GM12875 (cell line): ENCODE data around the gene MNT.

ENCODE experiments used
- H3K4me3 ChIP-seq: one replicate; pipeline ENCODE4 v1.5.1; 2011; ENCODE audit warnings: low read depth, low read length, control low read depth
- CTCF ChIP-seq: IDR thresholded peaks from 2 replicates; pipeline ENCODE4 v1.5.1; 2011; ENCODE audit warnings: low read depth, mild to moderate bottlenecking, control low read depth, inconsistent platforms, low read length, moderate library complexity, borderline replicate concordance; ENCODE audit not compliant: insufficient read depth

Gene MNT

DNA sequence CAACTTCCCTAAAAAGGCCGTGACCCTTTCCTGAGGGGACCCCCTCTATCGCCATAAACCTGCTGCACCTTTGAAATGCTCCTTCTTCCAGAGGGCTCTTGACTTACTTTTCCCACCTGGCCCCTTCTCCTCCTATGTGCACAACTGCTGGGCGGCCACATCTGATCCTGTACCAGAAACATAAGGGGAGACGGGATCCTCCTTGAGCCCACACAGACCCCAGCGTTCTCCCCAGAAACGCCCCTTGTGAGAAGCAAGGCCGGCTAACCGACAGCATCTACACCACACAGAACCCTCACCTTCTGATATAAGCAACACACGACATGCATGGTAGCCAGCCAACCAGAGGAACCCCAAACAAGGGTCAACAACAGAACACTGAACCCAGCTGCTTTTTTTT lies 14.2 kb upstream of the MNT start:
- no peak overlapping the region for H3K4me3 ChIP-seq
- TF ChIP-seq CTCF, result no peak

DNA sequence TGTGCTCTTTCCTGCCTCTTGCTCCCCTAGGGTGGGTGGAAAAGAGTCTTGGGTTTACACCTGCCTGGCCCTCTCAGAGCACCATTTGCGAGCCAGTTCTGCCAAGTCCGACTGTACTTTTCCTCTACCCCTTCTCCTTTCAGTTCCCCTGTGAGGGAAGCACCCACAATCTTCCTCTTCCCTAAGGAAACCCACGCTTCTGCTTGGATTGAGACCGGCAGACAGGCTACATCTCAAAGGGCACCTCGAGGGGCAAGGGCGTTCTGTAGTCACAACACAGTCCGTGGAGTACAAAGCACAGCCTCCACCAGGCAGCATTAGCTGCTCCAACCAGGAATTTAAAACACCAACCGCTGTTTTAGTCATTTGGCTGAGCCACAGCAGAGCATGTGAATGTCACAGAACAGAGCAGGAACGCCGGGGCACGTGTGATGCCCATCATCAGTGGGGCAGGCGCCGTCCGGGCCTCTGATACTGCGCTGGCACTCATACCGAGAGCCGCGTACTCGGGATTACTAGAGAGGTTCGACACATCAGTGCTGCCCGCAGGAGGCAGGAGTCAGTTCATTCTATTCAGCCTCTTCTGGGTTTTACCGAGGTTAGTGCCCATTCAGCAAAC lies 13.7 kb upstream of the MNT start:
- no peak overlapping the region for H3K4me3 ChIP-seq
- no peak for TF ChIP-seq CTCF

GRCh38 chr17:2412561-2413021 lies 11.7 kb upstream of the MNT start:
- no peak for TF ChIP-seq CTCF
- no peak overlapping the region for H3K4me3 ChIP-seq

- H3K4me3 ChIP-seq, result no peak overlapping the region
- no peak for TF ChIP-seq CTCF
Observed at GRCh38 chr17:2410951-2411350, 10.1 kb upstream of the MNT start.

DNA sequence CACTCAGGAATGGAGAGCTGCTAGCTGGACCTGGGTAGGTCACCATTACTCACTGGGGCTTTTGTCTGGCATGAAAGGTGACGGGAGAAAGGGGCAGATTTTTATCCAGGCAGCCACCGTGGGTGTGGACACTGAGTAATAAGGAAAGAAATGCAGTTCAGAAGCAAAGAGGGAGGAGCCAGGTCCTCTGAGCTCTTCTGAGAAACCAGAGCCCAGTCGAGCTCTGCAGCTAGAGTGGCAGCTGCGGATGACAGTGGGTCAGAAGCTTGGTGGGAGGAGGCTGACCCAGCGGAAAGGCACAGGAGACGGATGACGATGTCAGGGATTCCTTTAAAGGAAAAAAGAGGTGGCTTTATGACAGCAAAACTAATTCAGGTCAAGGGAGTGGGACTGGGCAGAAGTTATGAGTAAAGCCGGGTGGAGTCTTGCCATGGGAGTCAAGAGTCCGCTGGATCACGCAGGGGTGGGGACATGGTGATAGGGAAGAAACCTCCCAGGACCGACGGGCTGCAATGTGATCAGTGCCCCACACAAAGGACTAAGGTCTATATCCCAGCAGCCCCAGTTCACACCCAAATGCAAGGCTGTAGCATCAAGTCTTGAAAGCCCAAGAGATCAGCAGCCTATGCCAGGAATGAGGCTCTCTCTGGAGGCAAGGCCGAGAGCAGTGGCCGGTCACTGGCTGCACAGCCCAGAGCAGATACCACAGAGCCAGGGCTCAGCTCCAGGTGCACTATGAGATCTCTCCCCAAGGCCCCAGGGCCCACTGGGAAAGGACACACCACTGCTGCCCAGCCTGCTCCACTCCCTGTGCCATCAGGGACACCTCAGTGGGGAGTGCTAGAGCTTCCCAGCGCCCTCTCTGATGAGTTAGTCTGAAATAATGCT lies 6.3 kb upstream of the MNT start:
- no peak for TF ChIP-seq CTCF
- no peak overlapping the region for H3K4me3 ChIP-seq

DNA sequence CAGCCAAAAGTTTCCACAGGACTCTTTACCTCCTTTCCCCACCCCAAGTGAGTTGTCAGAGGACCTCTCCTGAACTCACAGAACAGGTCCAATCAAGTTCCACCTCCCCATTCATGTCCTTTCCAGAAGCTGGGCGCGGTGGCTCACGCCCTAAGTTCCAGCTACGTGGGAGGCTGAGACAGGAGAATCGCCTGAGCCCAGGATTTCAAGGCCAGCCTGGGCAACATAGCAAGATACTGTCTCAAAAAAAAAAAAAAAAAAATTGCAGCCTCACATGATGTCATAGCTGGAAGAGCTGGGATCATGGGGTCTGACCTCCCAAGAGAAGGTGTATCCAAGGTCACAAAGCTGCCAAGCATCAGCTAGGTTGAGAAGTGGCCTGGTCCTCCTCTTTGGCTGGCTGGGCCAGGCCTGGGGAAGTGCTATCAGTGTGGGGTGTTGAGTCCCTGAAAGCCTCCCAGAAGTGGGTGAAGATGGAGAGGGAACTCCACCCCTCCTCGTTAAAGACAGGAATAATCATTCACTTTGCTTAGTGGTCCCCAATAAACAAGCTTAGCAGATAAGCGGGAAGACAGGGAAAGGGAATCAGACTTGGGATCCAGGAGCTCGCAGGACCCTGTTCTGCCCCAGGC lies 5.5 kb upstream of the MNT start:
- no peak for TF ChIP-seq CTCF
- H3K4me3 ChIP-seq, result no peak overlapping the region
